AG20443 (cell line): ENCODE measurements around the gene TPD52L1.
"Not testable (repeated sequence)": the region's sequence is repeated elsewhere in the genome, so short reads cannot be mapped to it uniquely, and the experiment has no call there.

Experiments used
- DNase-seq: peaks from one replicate; pipeline ENCODE4 v3.0.0; 2012; ENCODE audit warnings: low spot score, mixed read lengths

The TPD52L1 gene

GRCh38 chr6:125153391-125154117 lies at the start of gene TPD52L1:
TSS of gene TPD52L1 (plus strand) at chr6:125153773. CDS start at chr6:125153952, 179 bp downstream.
- peak; percentile 82 for DNase-seq

GRCh38 chr6:125104425-125104824 lies 49.1 kb upstream of the TPD52L1 start:
- DNase-seq = peak; percentile 67

GRCh38 chr6:125107048-125107447 lies 46.5 kb upstream of the TPD52L1 start:
- DNase-seq = no peak

GRCh38 chr6:125107896-125108295 lies 45.7 kb upstream of the TPD52L1 start:
- no peak for DNase-seq

GRCh38 chr6:125110056-125110455 lies 43.5 kb upstream of the TPD52L1 start:
- DNase-seq = no peak

GRCh38 chr6:125111219-125111983 lies 42.2 kb upstream of the TPD52L1 start:
- no peak for DNase-seq

- DNase-seq = no peak
Observed at GRCh38 chr6:125112934-125113333, 40.6 kb upstream of the TPD52L1 start.

GRCh38 chr6:125114248-125114858 lies 39.2 kb upstream of the TPD52L1 start:
- peak; percentile 30 for DNase-seq

GRCh38 chr6:125116170-125116569 lies 37.4 kb upstream of the TPD52L1 start:
- DNase-seq = no peak

- DNase-seq = no peak
Observed at GRCh38 chr6:125116710-125117109, 36.9 kb upstream of the TPD52L1 start.

- DNase-seq = no peak
Observed at GRCh38 chr6:125117818-125118217, 35.8 kb upstream of the TPD52L1 start.

GRCh38 chr6:125120054-125120590 lies 33.5 kb upstream of the TPD52L1 start:
- DNase-seq = no peak

- no peak for DNase-seq
Observed at GRCh38 chr6:125121894-125122293, 31.7 kb upstream of the TPD52L1 start.

GRCh38 chr6:125123051-125123450 lies 30.5 kb upstream of the TPD52L1 start:
- DNase-seq = no peak

GRCh38 chr6:125123468-125124048 lies 30.0 kb upstream of the TPD52L1 start:
- no peak for DNase-seq

- DNase-seq = no peak
Observed at GRCh38 chr6:125124049-125124669, 29.4 kb upstream of the TPD52L1 start.

- not testable (repeated sequence) for DNase-seq
Observed at GRCh38 chr6:125125856-125126255, 27.7 kb upstream of the TPD52L1 start.

- no peak for DNase-seq
Observed at GRCh38 chr6:125129354-125129753, 24.2 kb upstream of the TPD52L1 start.

GRCh38 chr6:125132058-125132457 lies 21.5 kb upstream of the TPD52L1 start:
- DNase-seq = no peak

GRCh38 chr6:125136378-125136777 lies 17.2 kb upstream of the TPD52L1 start:
- no peak for DNase-seq

- no peak for DNase-seq
Observed at GRCh38 chr6:125138083-125138482, 15.5 kb upstream of the TPD52L1 start.

GRCh38 chr6:125140808-125141207 lies 12.8 kb upstream of the TPD52L1 start:
- DNase-seq = peak; percentile 39
